Gastrocnemius medialis (tissue), 4 donors: ENCODE measurements around the gene WDR86.

Experiments
- CTCF ChIP-seq, 5 experiments: fragments of 450-650 bp in 3 of 5; fragments of 200-600 bp in 2 of 5; sonication (generic) in 2 of 5; IDR thresholded peaks in 4 of 5; conservative IDR thresholded peaks in 1 of 5; 1 replicate in 4 of 5; 2 replicates in 1 of 5; pipeline ENCODE4 v1.5.1; 2016 to 2019; ENCODE audit warnings: antibody characterized with exemption in 5 of 5, mild to moderate bottlenecking in 3 of 5, moderate library complexity in 3 of 5
- POLR2A ChIP-seq, 2 donors: fragments of 450-650 bp; IDR thresholded peaks; one replicate each; pipeline ENCODE4 v1.6.1; 2017; ENCODE audit warnings: antibody characterized with exemption in 2 of 2, mild to moderate bottlenecking in 2 of 2, moderate library complexity in 2 of 2

GRCh38 chr7:151452680-151453325, 43.0 kb upstream of the WDR86 start:
- no peak for TF ChIP-seq CTCF (IDR thresholded peaks at IDR 0.05 in 4 of 5, conservative IDR thresholded peaks at IDR 0.05 in 1 of 5)
- no peak for TF ChIP-seq POLR2A (IDR thresholded peaks at IDR 0.05)
